ENCODE data around the gene RFX1.

RFX1 gene

DNA sequence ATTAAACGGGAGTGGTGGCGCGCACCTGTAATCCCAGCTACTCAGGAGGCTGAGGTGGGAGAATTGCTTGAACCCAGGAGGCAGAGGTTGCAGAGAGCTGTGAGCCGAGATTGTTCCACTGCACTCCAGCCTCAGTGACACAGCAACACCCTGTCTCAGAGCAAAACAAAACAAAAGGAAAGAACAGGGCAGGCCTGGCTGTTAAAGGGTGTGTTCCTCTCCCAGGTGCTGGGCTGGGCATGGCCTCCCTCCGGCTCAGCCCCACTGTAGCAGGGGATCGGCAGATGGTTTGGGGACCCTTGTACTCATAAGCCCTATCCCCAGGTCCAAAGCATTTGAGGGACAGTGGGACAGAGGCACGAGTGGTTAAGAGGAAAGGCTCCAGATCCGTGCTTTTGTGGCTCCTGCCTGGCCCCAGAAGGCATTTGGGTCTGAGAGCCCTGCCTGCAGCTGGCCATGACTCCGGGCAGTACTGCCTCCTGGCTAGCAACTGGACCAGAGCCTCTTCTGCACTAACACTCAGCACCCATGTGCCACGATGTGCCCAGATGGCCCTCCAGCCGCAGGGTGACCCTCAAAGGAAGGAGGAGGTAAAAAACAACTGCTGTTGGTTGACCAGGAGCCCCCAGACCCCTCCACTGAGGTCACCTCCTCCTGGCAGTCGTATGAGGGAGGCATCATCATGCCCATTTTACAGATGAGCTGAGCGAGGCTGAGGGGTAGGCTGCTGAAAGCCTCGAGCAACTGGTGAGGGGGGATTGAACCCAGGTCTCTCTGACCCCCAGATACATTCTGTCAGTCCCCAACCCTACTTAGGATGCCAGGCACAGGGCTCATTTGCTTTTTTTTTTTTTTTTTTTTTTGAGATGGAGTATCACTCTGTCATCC lies 10.0 kb downstream of the RFX1 start:
- DNase-seq = no peak

DNA sequence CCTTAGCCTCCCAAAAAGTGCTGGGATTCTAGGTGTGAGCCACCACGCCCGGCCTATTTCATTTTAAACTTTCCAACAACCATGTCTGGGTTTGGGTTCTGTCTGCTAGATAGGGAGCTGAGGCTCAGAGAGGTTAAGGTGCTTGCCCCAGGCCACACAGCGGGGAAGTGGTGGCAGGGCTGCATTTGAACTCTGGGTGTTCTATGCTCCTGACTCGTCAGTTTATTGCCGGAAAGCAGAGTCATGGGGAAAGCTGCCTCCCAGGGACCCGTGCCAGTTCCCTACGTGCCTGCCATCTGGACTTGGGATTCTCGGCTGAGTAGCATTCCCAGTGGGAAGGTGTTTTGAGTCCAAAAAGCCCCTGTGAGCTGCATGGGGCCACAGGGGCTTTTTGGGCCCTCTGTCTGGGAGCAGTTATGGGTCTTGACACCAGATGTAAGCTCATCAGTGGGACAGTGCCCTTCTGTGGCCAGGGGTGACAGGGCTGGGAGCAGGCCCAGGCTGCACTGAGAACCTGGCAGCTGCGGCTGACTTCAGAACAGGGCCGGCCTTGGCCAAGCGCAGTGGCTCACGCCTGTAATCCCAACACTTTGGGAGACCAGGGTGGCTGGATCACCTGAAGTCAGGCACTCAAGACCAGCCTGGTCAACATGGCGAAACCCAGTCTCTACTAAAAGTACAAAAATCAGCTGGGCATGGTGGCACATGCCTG lies 10.9 kb downstream of the RFX1 start:
- DNase-seq = no peak

DNA sequence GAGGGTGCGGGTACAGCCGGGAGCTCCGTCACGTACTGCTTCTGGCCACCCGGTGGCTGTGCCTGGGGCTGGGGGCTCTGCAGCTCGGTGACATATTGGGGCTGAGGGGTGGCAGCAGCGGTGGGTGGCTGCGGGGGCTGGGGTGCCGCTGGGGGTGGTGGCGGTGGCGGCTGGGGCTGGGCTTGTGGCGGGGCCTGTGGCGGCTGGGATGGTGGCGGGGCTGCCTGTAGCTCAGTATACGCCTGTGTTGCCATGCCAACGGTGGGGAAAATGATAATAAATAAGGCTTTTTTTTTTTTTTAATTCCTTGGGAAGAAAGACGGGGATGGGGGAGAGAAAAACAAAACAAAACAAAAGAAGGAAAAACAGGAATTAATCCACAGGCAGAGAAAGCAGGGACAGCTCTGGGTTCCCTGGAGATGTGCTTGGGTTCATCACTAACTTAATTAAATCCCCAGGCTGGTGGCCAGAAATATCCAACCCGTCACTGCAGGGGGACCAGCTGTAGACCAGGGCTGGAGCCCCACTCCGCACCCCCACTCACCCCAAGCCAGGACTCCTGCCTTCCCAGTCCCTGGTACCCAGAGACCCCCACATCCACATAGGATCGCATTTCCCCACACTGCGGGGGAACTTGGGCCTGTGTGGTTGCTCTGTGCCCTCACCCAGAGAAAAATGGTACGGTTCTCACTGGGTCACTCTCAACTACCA lies 12.4 kb downstream of the RFX1 start:
- DNase-seq = no peak

GRCh38 chr19:13992025-13992424 lies 14.1 kb downstream of the RFX1 start:
- DNase-seq = no peak

DNA sequence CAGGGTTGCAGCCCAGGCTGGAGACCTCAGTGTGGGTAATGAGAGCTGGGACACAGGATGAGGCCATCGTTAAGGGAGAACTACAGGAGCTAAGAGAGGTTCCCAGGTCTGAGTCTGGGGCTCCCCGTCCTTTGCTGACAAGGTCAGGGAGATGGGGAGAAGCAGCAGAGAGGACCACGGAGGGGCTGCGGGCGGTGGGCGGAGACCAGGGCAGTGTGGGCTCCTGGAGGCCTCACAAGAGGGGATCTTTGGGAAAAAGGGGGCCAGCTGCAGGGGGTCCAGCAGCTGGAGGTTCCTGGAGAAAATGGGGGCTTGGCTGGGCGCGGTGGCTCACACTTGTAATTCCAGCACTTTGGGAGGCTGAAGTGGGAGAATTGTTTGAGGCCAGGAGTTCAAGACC lies 16.0 kb downstream of the RFX1 start:
- no peak for DNase-seq

DNA sequence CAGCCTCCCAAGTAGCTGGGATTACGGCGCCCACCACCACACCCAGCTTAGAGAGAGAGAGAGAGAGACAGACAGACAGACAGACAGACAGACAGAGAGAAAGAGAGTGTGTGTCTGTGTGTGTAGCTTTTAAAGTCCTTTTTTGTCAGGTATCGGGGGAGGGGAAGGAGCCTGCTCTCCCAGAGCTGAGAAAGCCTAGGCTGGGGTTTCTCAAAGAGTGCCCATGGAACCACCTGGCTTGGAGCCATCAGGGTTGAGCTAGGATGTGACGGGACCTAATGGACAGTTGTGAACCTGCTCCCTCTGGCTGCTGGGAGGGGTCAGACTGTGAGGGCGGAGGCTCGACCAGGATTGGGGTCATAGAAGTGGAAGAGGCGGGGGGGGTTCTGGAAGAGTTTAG lies 16.6 kb downstream of the RFX1 start:
- no peak for DNase-seq

GRCh38 chr19:13987101-13987890 lies 18.8 kb downstream of the RFX1 start:
- DNase-seq = no peak

DNA sequence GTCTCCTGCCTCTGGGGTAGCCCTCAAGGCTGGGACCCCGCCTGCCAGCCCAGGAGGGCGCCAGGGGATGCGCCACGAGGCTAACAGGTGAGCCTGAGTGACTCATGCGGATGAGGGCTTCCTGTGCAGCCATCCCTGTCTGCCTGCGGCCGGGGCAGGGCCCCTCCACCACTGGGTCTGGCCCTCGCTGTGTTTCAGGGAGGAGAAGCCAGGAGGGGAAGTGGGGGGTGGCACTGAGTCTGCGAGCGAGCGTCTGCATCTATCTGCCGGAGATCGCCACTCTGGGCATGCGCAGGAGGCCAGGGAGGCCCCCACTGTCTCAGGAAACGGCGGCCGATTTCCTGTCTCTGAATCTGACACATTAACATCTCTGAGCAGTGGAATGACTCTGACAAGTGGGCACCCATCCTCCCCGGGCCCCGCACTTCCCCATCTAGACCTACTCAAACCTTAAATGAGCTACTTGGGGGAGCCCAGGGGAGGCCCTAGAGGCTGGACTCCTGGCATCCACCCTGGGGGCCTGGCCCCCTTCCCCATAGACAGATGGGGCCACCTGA lies 19.7 kb downstream of the RFX1 start:
- DNase-seq = peak; percentile 99

DNA sequence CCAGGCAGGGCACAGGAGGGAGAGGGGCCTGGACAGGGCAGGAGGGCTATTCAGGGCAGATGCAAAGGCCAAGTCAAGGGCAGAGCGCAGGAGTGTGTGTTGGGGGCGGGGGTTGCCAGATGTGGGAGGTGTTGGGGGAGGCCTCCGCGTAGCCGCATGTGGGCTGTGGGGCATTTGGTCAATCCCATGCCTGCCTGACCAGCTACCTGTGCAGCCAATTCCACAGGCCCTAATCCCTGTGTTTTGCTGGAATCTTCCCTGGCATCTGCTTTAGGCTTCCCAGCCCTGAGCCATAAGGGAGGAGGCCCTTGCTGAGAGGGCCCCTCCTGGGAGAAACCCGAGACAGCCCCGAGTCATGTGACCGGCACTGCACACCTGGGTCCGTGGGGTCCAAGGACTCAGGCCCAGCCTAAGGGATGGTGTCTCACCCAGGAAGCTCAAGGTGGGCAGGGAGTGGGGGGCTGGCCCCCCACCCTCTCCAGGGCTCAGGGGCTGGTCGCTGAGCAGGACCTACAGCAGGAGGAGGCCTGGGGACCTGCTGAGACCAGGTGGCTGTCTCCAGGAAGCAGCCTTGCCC lies 20.3 kb downstream of the RFX1 start:
- DNase-seq = no peak

DNA sequence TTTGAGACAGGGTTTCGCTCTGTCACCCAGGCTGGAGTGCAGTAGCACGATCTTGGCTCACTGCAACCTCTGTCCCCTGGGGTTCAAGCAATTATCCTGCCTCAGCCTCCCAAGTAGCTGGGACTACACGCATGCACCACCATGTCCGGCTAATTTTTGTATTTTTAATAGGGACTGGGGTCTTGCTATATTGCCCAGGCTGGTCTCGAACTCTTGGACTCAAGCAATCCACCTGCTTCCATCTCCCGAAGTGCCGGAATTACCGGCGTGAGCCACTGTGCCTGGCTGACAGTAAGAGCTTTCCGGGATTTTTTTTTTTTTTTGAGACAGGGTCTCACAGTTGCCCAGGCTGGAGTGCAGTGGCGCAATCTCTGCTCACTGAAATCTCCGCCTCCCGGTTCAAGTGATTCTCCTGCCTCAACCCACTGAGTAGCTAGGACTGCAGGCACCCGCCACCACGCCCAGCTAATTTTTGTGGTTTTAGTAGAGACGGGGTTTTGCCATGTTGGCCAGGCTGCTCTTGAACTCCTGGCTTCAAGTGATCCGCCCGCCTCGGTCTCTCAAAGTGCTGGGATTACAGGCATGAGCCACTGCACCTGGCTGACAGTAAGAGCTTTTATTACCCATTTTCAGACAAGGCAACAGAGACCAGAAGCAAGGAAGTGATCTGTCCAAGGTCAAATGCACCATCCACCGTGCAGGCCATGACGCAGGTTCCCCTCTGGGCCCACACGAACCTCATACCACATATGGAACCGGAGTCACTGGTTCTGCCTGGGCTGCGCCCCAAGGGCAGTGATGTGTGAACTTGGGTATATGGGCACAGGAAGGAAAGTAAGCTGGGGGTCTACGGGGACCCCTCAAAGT lies 21.0 kb downstream of the RFX1 start:
- no peak for DNase-seq

GRCh38 chr19:13984186-13984585 lies 21.9 kb downstream of the RFX1 start:
- DNase-seq = no peak

DNA sequence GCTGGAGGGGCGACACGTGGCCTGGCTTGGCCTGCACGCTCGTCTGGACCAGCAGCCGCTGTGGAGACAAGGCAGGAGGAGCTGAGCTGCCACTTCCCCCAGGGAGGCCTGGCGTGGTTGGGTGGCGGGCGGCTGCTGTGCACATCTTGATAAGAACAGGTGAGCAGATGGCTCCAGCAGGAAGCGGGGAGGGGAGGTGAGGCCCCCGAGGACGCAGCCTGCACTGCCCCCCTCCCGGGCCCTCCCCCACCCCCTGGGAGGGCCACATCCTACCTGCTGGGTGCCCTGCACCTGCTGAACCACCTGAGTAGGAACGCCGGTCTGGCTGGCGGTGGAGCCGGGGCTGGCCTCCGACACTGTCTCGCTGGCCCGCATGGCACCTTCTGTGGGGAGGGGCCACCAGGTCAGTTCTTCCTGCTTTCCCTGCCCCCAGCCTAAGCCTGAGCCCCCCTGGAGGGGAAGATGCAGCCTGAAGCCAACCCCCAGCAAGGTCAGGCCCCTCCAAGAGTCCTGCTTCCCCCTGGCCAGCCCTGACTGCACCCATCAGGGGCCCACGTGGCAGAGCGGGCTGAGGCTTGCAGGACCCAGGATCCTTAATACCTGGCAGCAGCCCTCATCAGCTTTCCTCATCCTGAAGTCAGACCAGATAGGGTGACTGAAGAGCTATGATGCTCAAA lies 22.8 kb downstream of the RFX1 start:
- DNase-seq = no peak

DNA sequence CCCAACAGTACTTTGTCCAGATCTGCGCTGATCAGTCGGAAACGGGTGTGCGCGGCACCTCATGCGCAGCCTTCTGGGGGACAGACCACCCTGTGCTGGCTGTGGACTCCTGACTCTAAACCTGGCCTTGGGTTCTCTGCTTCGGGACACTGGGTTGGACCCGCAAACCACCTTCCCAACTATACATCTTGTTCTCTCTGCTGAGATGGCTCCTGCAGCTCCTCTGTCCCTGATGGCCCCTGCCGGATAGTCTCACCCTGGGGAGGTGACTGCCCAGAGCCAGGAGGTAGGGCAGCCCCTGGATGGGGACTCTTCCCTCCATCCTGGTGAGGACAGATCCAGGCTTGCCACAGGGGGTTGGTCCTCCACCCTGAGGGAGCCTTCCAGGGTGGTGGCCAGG lies 23.3 kb downstream of the RFX1 start:
- DNase-seq = no peak

DNA sequence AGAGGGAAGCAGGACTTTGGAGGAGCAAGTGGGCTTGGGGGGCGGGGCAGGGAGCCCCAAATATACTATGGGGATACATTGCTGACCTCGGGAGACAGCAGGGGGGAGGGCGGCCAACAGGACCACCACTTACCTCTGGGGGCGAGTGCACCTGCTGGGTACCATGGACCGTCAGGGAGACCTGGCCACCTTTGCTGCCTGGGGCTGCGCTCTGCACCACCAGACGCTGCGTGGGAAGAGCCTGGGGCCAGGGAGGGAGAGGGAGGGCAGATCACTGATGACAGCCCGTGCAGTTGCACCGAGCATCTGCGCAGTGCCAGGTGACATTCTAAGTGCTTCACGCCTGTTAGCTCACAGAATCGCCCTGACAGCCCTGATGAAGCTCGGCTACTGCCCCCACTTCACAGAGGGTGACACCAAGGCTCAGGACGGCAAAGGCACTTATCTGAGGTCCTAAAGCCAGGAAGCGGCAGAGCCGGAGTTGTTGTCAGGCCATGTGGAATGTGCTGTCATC lies 24.1 kb downstream of the RFX1 start:
- no peak for DNase-seq

- DNase-seq = no peak
Observed at GRCh38 chr19:13981467-13981866, 24.7 kb downstream of the RFX1 start.

- no peak for DNase-seq
Observed at GRCh38 chr19:13981021-13981420, 25.1 kb downstream of the RFX1 start.

DNA sequence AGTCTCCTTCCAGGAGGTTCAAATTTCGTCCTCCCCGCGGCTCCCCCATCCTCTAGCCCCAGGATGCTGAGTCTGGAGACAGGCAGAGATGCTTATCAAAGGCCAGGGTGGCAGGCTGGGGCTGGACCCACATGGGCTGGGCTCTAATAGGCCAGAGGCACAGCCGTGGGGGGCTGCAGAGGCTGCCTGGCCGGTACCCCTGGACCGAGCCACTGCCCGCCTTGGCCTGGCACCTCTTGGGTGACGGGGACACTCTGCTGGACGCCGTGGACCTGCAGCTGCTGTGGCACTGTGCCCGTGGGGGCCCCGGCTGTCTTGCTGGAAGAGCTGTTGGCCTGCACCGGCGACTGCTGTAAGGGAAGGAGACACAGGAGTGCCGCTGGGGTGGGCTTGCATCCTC lies 25.8 kb downstream of the RFX1 start:
- DNase-seq = no peak

- DNase-seq = no peak
Observed at GRCh38 chr19:13979686-13980085, 26.4 kb downstream of the RFX1 start.

- DNase-seq = no peak
Observed at GRCh38 chr19:13979244-13979615, 26.9 kb downstream of the RFX1 start.

Data from stimulated activated CD4-positive, alpha-beta T cell treated with anti-CD3 and anti-CD28 coated beads, Interleukin-1b, Interleukin-23, amount 100 ng/mL, for 48 hours (primary cell).